GM12873 (cell line): Measurements from ENCODE around the gene FBXW5.

Source experiments
- CTCF ChIP-seq: IDR thresholded peaks from 2 replicates; pipeline ENCODE4 v1.5.1; 2012; ENCODE audit warnings: low read depth, mild to moderate bottlenecking, moderate library complexity, low read length, control low read depth; ENCODE audit not compliant: insufficient read depth; ENCODE audit errors: missing control alignments

The FBXW5 gene

GRCh38 chr9:136980669-136981478, 36.3 kb upstream of the FBXW5 start:
- no peak for TF ChIP-seq CTCF

GRCh38 chr9:136979769-136980587, 35.4 kb upstream of the FBXW5 start:
- no peak for TF ChIP-seq CTCF

- TF ChIP-seq CTCF, result no peak
Observed at GRCh38 chr9:136978865-136979544, 34.5 kb upstream of the FBXW5 start.

GRCh38 chr9:136978073-136978864, 33.7 kb upstream of the FBXW5 start:
- no peak for TF ChIP-seq CTCF

GRCh38 chr9:136977649-136978072, 33.1 kb upstream of the FBXW5 start:
- TF ChIP-seq CTCF, result no peak

- no peak for TF ChIP-seq CTCF
Observed at GRCh38 chr9:136977223-136977622, 32.7 kb upstream of the FBXW5 start, which contains the start of gene PTGDS. TSS of gene PTGDS (plus strand) at chr9:136977504. CDS start at chr9:136977579, 75 bp downstream.
